ENCODE results near the gene C1orf174.

The C1orf174 gene

DNA sequence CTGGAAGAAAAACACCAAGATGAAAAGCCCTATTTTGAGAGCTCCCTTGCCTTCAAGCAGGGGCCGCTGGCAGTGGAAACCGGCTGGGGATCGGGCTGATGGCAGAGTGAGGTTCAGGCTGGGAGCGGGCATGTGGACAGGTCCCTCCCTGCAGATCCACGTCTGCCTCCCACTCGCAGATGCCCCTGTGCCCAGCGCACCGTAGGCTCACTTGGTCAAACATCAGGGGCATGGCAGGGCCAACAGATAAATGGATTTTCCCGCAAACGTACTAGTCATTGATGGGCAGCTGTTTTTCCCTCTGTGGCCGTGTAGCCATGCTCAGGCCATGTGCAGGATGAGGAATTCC, 6.6 kb upstream of the C1orf174 start:
- Histone ChIP-seq H4K20me1 (ENCODE audit: insufficient read depth, low read length) (no peaks in the 10 kb centered on the region), H3F3A (ENCODE audit: insufficient read depth, low read length) (0 out of 2 replicates have a peak, but pooled peaks cover 6% of the 10 kb centered on the region), H3K79me2 (ENCODE audit: insufficient read depth, low read length) (no peaks in the 10 kb centered on the region), H3K9me3 (ENCODE audit: low read length) (no peaks in the 10 kb centered on the region), H3K27me3 (ENCODE audit: insufficient read depth, low read length) (no peaks in the 10 kb centered on the region), H3K9ac (ENCODE audit: low read length) (no peak overlapping the region; the same call in 1 of the 2 replicates), H3K36me3 (ENCODE audit: insufficient read depth, low read length) (no peaks in the 10 kb centered on the region), H3K4me2 (ENCODE audit: low read length) (no peak overlapping the region), H2AFZ (ENCODE audit: low read length) (no peak overlapping the region), H3K4me3 (ENCODE audit: low read depth, low read length, poor library complexity, severe bottlenecking) (no peak overlapping the region), H3K27ac (ENCODE audit: low read depth, low read length, poor library complexity, severe bottlenecking) (peak overlapping the region; percentile 97), H3K9me2 (ENCODE audit: low read depth, low read length) (no peaks in the 10 kb centered on the region), H3K4me1 (ENCODE audit: insufficient read depth, low read length, severe bottlenecking) (peaks cover 99% of the 10 kb centered on the region)
- no peak for TF ChIP-seq CTCF (IDR thresholded peaks at IDR 0.05; ENCODE audit: low read length)

DNA sequence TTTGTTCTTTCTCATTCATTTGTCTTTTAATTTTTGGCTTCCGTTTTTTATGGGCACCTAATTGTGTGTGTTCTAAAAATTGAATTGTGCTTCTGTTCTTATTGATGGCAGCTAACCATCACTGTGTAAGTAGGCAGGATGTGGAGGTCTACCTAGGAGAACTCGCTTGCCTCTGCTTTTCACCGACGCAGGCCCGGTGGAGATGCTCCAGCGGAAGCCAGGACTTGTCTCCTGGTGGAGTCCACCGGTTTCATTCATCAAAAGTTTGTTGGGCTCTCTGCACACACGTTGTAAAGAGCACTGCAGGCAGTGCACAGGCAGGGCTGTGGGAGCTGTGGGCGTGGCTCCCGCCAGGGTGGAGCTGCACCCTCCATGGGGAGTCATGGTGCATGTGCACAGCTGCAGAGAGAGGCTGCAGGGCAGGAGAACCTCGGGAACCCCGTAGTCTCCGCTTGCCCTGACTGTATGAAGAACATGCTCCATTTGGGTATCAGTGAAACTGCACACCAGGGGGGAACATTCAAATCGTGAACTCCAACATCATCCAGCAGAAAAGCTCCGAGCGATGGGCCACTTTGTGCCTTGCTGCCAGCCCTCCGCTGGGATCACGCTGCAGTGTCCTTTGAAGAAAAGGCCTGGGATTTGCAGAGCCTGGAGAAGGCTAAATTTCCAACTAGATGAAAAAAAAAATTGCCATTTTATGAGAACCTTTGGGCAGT, 6.0 kb upstream of the C1orf174 start:
- H2AFZ ChIP-seq (ENCODE audit: low read length) = no peak overlapping the region
- peaks cover 98% of the 10 kb centered on the region for H3K4me1 ChIP-seq (ENCODE audit: insufficient read depth, low read length, severe bottlenecking)

DNA sequence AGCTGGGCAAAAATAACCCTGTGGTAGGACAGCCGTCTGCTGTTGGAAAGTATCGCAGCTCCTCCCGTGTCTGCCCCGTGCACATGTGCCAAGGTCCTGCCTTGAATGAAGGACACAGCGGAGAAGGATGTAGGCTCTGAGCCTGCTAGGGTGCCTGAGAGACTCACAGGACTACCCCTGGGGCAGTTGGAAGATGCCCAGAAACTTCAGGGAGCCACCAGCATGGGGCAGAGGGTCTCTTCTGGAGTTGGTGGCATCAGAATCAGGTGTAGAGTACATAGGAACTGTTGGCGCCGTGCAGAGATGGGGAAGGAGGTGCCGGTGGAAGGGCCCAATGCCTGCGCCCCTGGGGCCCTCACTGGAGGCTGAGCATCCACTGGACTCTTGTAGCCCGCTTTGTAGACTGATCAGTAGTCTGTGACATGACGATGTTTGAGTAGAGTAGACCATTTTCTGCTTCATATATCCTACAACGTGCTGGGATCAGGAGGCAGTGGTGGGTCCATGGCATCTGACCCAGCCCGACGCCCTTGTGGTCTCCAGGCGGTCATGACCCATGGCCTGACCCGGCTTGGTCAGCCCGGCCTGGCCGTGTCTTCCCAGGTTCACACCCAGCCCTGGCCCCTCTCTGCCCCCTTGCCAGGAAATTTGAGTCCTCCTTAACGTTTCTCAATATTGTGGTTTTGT, 5.3 kb upstream of the C1orf174 start:
- H2AFZ ChIP-seq (ENCODE audit: low read length) = no peak overlapping the region
- 0 out of 2 replicates have a peak, but pooled peaks cover 6% of the 10 kb centered on the region for H3F3A ChIP-seq (ENCODE audit: insufficient read depth, low read length)
- no peaks in the 10 kb centered on the region for H3K9me3 ChIP-seq (ENCODE audit: low read length)
- H4K20me1 ChIP-seq (ENCODE audit: insufficient read depth, low read length) = no peaks in the 10 kb centered on the region
- H3K4me1 ChIP-seq (ENCODE audit: insufficient read depth, low read length, severe bottlenecking) = peaks cover 91% of the 10 kb centered on the region
- H3K4me3 ChIP-seq (ENCODE audit: low read depth, low read length, poor library complexity, severe bottlenecking) = no peak overlapping the region
- peak overlapping the region; percentile 35; the same call in 1 of the 2 replicates for H3K9ac ChIP-seq (ENCODE audit: low read length)
- no peaks in the 10 kb centered on the region for H3K79me2 ChIP-seq (ENCODE audit: insufficient read depth, low read length)
- peak overlapping the region; percentile 97 for H3K27ac ChIP-seq (ENCODE audit: low read depth, low read length, poor library complexity, severe bottlenecking)
- H3K9me2 ChIP-seq (ENCODE audit: low read depth, low read length) = no peaks in the 10 kb centered on the region
- H3K27me3 ChIP-seq (ENCODE audit: insufficient read depth, low read length) = no peaks in the 10 kb centered on the region
- peak overlapping the region; percentile 45; the same call in 1 of the 2 replicates for H3K4me2 ChIP-seq (ENCODE audit: low read length)
- TF ChIP-seq CTCF (IDR thresholded peaks at IDR 0.05; ENCODE audit: low read length) (no peak), EZH2 (IDR thresholded peaks at IDR 0.05; ENCODE audit: borderline replicate concordance, low read length) (no peak)
- H3K36me3 ChIP-seq (ENCODE audit: insufficient read depth, low read length) = no peaks in the 10 kb centered on the region

More for the DNA sequence above, 6.0 kb upstream of the C1orf174 start:
- H3K27me3 ChIP-seq (ENCODE audit: insufficient read depth, low read length) = no peaks in the 10 kb centered on the region
- 0 out of 2 replicates have a peak, but pooled peaks cover 6% of the 10 kb centered on the region for H3F3A ChIP-seq (ENCODE audit: insufficient read depth, low read length)
- H3K4me2 ChIP-seq (ENCODE audit: low read length) = peak overlapping the region; percentile 45; the same call in 1 of the 2 replicates
- no peaks in the 10 kb centered on the region for H3K36me3 ChIP-seq (ENCODE audit: insufficient read depth, low read length)
- TF ChIP-seq EZH2 (IDR thresholded peaks at IDR 0.05; ENCODE audit: borderline replicate concordance, low read length) (no peak), CTCF (IDR thresholded peaks at IDR 0.05; ENCODE audit: low read length) (no peak)
- no peaks in the 10 kb centered on the region for H4K20me1 ChIP-seq (ENCODE audit: insufficient read depth, low read length)
- H3K79me2 ChIP-seq (ENCODE audit: insufficient read depth, low read length) = no peaks in the 10 kb centered on the region
- H3K9me2 ChIP-seq (ENCODE audit: low read depth, low read length) = no peaks in the 10 kb centered on the region
- H3K9me3 ChIP-seq (ENCODE audit: low read length) = no peaks in the 10 kb centered on the region
- no peak overlapping the region for H3K4me3 ChIP-seq (ENCODE audit: low read depth, low read length, poor library complexity, severe bottlenecking)
- H3K9ac ChIP-seq (ENCODE audit: low read length) = peak overlapping the region; percentile 35; the same call in 1 of the 2 replicates
- peak overlapping the region; percentile 97 for H3K27ac ChIP-seq (ENCODE audit: low read depth, low read length, poor library complexity, severe bottlenecking)

Measured in OCI-LY1 (cell line).